HepG2 (cell line): Measurements from ENCODE around the gene IFI27. TPM values are rescaled to one million over a fixed set of nuclear protein-coding genes. Genes with fewer than 3 reads are reported as not detected.

Source experiments
- ATAC-seq: fragments of 200-7000 bp; cut with Tn5 transposase; 3 replicates; pipeline ENCODE4 v1.9.1; 2020; ENCODE audit warnings: mild to moderate bottlenecking, moderate library complexity
- BruUV-seq: library from RNA; stranded (reverse); fragments of 400-500 nt; replicated peaks from 2 replicates; lab custom pipeline; 2021; lab: Mats Ljungman, UMichigan
- CTCF ChIA-PET: fragments of 300-600 bp; formaldehyde crosslinking; extraction: SDS; loops from one replicate; lab custom pipeline; 2021; ENCODE audit warnings: low total read pairs, inconsistent platforms, low intra/inter-chr PET ratio; lab: Yijun Ruan, JAX
- POLR2A ChIA-PET: fragments of 350-600 bp; sonication (Branson Sonifier 250); formaldehyde crosslinking; loops from one replicate; lab custom pipeline; 2020; ENCODE audit warnings: antibody characterized with exemption, inconsistent platforms; lab: Yijun Ruan, JAX
- DNase-seq: peaks from one replicate; pipeline ENCODE4 v3.0.0-alpha.2; 2015; ENCODE audit warnings: low spot score
- FAIRE-seq: peaks from 3 replicates; lab custom pipeline; 2011; peaks lifted over from hg19 to GRCh38; lab: Jason Lieb, UNC
- H2AFZ ChIP-seq: one replicate; pipeline ENCODE4 v1.6.1; 2011; ENCODE audit warnings: low read length, inconsistent platforms
- H3K27ac ChIP-seq: fragments of 300-600 bp; 3 replicates; pipeline ENCODE4 v1.8.0; 2011; ENCODE audit warnings: mixed run types, mild to moderate bottlenecking, mixed read lengths, low read length, inconsistent platforms; ENCODE audit not compliant: insufficient read depth; ENCODE audit errors: extremely low read length
- H3K27me3 ChIP-seq, 2 experiments: fragments of 200-600 bp in 1 of 2; 2 replicates in 1 of 2; 3 replicates in 1 of 2; pipeline versions ENCODE4 v1.6.0 to v1.8.0; 2011; ENCODE audit warnings: low read length in 2 of 2, mild to moderate bottlenecking in 2 of 2, moderate library complexity in 2 of 2, inconsistent platforms in 1 of 2; ENCODE audit not compliant: insufficient read depth in 2 of 2, control insufficient read depth in 1 of 2
- H3K36me3 ChIP-seq, 2 experiments: fragments of 200-600 bp in 1 of 2; replicated peaks in 1 of 2; 2 replicates in 1 of 2; 3 replicates in 1 of 2; pipeline versions ENCODE4 v1.5.1 to v1.8.0; 2011; ENCODE audit warnings: low read length in 2 of 2, inconsistent platforms in 1 of 2; ENCODE audit not compliant: insufficient read depth in 2 of 2, control insufficient read depth in 1 of 2
- H3K4me1 ChIP-seq: 2 replicates; pipeline ENCODE4 v1.5.1; 2012; ENCODE audit warnings: low read length, inconsistent platforms; ENCODE audit not compliant: insufficient read depth
- H3K4me2 ChIP-seq: 2 replicates; pipeline ENCODE4 v1.6.0; 2011; ENCODE audit warnings: low read depth, low read length, inconsistent platforms
- H3K4me3 ChIP-seq, 3 experiments: fragments of 200-600 bp in 1 of 3; sonication (generic), shearing (Covaris generic) in 1 of 3; replicated peaks in 1 of 3; 2 replicates each; pipeline ENCODE4 v1.5.1; 2011 to 2016; ENCODE audit warnings: low read length in 3 of 3, inconsistent platforms in 2 of 3, low read depth in 2 of 3, mild to moderate bottlenecking in 2 of 3, control low read depth in 1 of 3, mixed read lengths in 1 of 3; ENCODE audit not compliant: insufficient read depth in 1 of 3
- H3K79me2 ChIP-seq: one replicate; pipeline ENCODE4 v1.6.1; 2011; ENCODE audit warnings: low read length, inconsistent platforms; ENCODE audit not compliant: insufficient read depth
- H3K9ac ChIP-seq: 2 replicates; pipeline ENCODE4 v1.6.0; 2011; ENCODE audit warnings: mild to moderate bottlenecking, low read depth, low read length, inconsistent platforms; ENCODE audit not compliant: insufficient read depth
- H3K9me3 ChIP-seq: 2 replicates; pipeline ENCODE4 v1.5.1; 2012; ENCODE audit warnings: mild to moderate bottlenecking, low read length
- H4K20me1 ChIP-seq: 2 replicates; pipeline ENCODE4 v1.6.0; 2011; ENCODE audit warnings: inconsistent platforms, mild to moderate bottlenecking, low read length, moderate library complexity; ENCODE audit not compliant: insufficient read depth
- ATRX ChIP-seq: sonication (generic); formaldehyde crosslinking; IDR thresholded peaks from 2 replicates; pipeline ENCODE4 v1.4.0; 2020; ENCODE audit warnings: missing genetic modification reagents, borderline replicate concordance
- ETV5 ChIP-seq: IDR thresholded peaks from 2 replicates; pipeline ENCODE4 v1.6.1; 2018; ENCODE audit warnings: missing biosample characterization, missing genetic modification reagents, inconsistent platforms, borderline replicate concordance
- HOMEZ ChIP-seq: IDR thresholded peaks from 2 replicates; pipeline ENCODE4 v1.6.1; 2016; ENCODE audit warnings: low read depth
- MXI1 ChIP-seq: IDR thresholded peaks from 3 replicates; pipeline ENCODE4 v1.6.1; 2012; ENCODE audit warnings: low read depth, low read length, inconsistent platforms, borderline replicate concordance
- SALL1 ChIP-seq: sonication (generic); formaldehyde crosslinking; IDR thresholded peaks from 2 replicates; pipeline ENCODE4 v1.8.0; 2022; ENCODE audit warnings: mild to moderate bottlenecking, missing genetic modification reagents
- SAP130 ChIP-seq: IDR thresholded peaks from 2 replicates; pipeline ENCODE4 v1.6.1; 2016; ENCODE audit warnings: low read depth
- SMAD3 ChIP-seq: sonication (generic); formaldehyde crosslinking; IDR thresholded peaks from 2 replicates; pipeline ENCODE4 v1.4.0; 2020; ENCODE audit warnings: missing genetic modification reagents
- TBX2 ChIP-seq: sonication (generic); formaldehyde crosslinking; IDR thresholded peaks from 2 replicates; pipeline ENCODE4 v1.5.0; 2020; ENCODE audit warnings: missing genetic modification reagents, mild to moderate bottlenecking, borderline replicate concordance
- YEATS4 ChIP-seq: sonication (generic); formaldehyde crosslinking; IDR thresholded peaks from 2 replicates; pipeline ENCODE4 v1.4.0; 2020; ENCODE audit warnings: missing genetic modification reagents, borderline replicate concordance
- ZBTB21 ChIP-seq: sonication (generic); formaldehyde crosslinking; IDR thresholded peaks from 2 replicates; pipeline ENCODE4 v1.4.0; 2020; ENCODE audit warnings: missing genetic modification reagents
- ZMYM4 ChIP-seq: sonication (generic); formaldehyde crosslinking; IDR thresholded peaks from 2 replicates; pipeline ENCODE4 v1.8.1; 2023; ENCODE audit warnings: mild to moderate bottlenecking, missing genetic modification reagents
- ZNF431 ChIP-seq: sonication (generic); formaldehyde crosslinking; IDR thresholded peaks from 2 replicates; pipeline ENCODE4 v1.9.0; 2022; ENCODE audit warnings: missing genetic modification reagents, low read depth, mild to moderate bottlenecking, borderline replicate concordance
- WGBS: methylation state at CpG from one replicate; pipeline ENCODE4 v1.1.6; 2017; ENCODE audit warnings: low lambda C conversion rate; 5-methylcytosine and 5-hydroxymethylcytosine counted together
- in situ Hi-C: cut with HindIII; loops from 2 replicates; pipeline ENCODE4 v1.10.0; 2017; ENCODE audit warnings: low pct_unique_long_range_greater_than_20kb; ENCODE audit not compliant: extremely low pct_ligation_motif_present
- intact Hi-C: fragments of 100-400 bp; cut with micrococcal nuclease; formaldehyde crosslinking; loops from one replicate; pipeline ENCODE4 v1.10.0; 2022; ENCODE audit not compliant: unreplicated experiment
- polyA plus RNA-seq, 8 experiments: library from polyadenylated mRNA; depleted of rRNA in 3 of 8; stranded (reverse) in 7 of 8; unstranded in 1 of 8; fragments of >200 nt; fragmentation: Illumina TruSeq in 4 of 8; extraction: Trizol in 4 of 8; gene quantifications; 2 replicates each; pipeline versions ENCODE4 v1.2.1 to v1.2.3, GENCODE V29; 2011 to 2016; ENCODE audit warnings: low read depth in 4 of 8, missing spikeins in 1 of 8, mixed read lengths in 1 of 8; ENCODE audit not compliant: insufficient read depth in 1 of 8
- total RNA-seq, 5 experiments: library from RNA; depleted of rRNA; stranded (reverse); fragments of >200 nt; fragmentation: Illumina TruSeq; extraction: Trizol; gene quantifications; 2 replicates each; pipeline ENCODE4 v1.2.3, GENCODE V29; 2016; ENCODE audit warnings: low read depth in 1 of 5
- TF ChIP-seq, protein P1 (sequence below): sonication (generic); formaldehyde crosslinking; conservative IDR thresholded peaks from 2 replicates; pipeline ENCODE4 v1.4.0; 2020; ENCODE audit warnings: mild to moderate bottlenecking, missing genetic modification reagents, moderate library complexity

Gene IFI27
- total and polyA plus RNA-seq, 2 of the 13 experiments (the other 11 are each of a cell fraction or from before 2014, with no cell fraction given): 1.2 to 1.7 TPM

- Histone ChIP-seq H3K4me2 (peak overlapping the region; percentile 34), H3K27ac (no peak overlapping the region), H3K27me3 (no peaks in the 10 kb centered on the region), H3K4me1 (peaks cover 14% of the 10 kb centered on the region), H3K36me3 (0 out of 5 replicates have a peak, but pooled peaks cover 0 to 6% of the 10 kb centered on the region in 2 experiments), H3K79me2 (no peaks in the 10 kb centered on the region), H3K9me3 (no peaks in the 10 kb centered on the region), H2AFZ (no peak overlapping the region), H3K4me3 (no peak overlapping the region), H3K9ac (no peak overlapping the region), H4K20me1 (no peaks in the 10 kb centered on the region)
- 0 out of 2 replicates have a peak, but pooled peaks have one; percentile 19 for TF ChIP-seq SALL1 (CRISPR knock-in tag)
- TF ChIP-seq, protein P1, sequence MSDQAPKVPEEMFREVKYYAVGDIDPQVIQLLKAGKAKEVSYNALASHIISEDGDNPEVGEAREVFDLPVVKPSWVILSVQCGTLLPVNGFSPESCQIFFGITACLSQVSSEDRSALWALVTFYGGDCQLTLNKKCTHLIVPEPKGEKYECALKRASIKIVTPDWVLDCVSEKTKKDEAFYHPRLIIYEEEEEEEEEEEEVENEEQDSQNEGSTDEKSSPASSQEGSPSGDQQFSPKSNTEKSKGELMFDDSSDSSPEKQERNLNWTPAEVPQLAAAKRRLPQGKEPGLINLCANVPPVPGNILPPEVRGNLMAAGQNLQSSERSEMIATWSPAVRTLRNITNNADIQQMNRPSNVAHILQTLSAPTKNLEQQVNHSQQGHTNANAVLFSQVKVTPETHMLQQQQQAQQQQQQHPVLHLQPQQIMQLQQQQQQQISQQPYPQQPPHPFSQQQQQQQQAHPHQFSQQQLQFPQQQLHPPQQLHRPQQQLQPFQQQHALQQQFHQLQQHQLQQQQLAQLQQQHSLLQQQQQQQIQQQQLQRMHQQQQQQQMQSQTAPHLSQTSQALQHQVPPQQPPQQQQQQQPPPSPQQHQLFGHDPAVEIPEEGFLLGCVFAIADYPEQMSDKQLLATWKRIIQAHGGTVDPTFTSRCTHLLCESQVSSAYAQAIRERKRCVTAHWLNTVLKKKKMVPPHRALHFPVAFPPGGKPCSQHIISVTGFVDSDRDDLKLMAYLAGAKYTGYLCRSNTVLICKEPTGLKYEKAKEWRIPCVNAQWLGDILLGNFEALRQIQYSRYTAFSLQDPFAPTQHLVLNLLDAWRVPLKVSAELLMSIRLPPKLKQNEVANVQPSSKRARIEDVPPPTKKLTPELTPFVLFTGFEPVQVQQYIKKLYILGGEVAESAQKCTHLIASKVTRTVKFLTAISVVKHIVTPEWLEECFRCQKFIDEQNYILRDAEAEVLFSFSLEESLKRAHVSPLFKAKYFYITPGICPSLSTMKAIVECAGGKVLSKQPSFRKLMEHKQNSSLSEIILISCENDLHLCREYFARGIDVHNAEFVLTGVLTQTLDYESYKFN (CRISPR knock-in tag): peak; percentile 54
- no peak for TF ChIP-seq HOMEZ (CRISPR knock-in tag)
- TF ChIP-seq ATRX (CRISPR knock-in tag): no peak
- 0 out of 2 replicates have a peak, but pooled peaks have one; percentile 10 for TF ChIP-seq SAP130 (CRISPR knock-in tag)
- no peak for TF ChIP-seq SMAD3 (CRISPR knock-in tag)
- no peak for TF ChIP-seq TBX2 (CRISPR knock-in tag)
- no peak for TF ChIP-seq MXI1
- TF ChIP-seq YEATS4 (CRISPR knock-in tag): no peak
- no peak for TF ChIP-seq ZNF431 (CRISPR knock-in tag)
- peak; percentile 46; the same call in 1 of the 2 replicates for TF ChIP-seq ZMYM4
- TF ChIP-seq ZBTB21 (CRISPR knock-in tag): no peak
- peak; percentile 26; the same call in 1 of the 2 replicates for TF ChIP-seq ETV5 (CRISPR knock-in tag)
- peak; percentile 52; the same call in 2 of the 3 replicates for ATAC-seq
- intact Hi-C loops: no loop called here
- 100% methylated on average over 2 of the region's 2 CpGs for WGBS
- CTCF ChIA-PET: no interaction called here
- BruUV-seq: no TSS peak
- no peak for FAIRE-seq
- DNase-seq: no peak
- POLR2A ChIA-PET: interaction anchor here (2.0 kb wide), 1 partner anchor 12 kb away, joined by 6 read pairs; the partner anchor contains the start of genes DDX24 and IFI27L1
- in situ Hi-C loops: no loop called here
These were observed 17.1 kb upstream of the IFI27 start for GRCh38 chr14:94093418-94093817.
